ENCODE measurements around the gene ROR2.

- TF ChIP-seq, protein P1, sequence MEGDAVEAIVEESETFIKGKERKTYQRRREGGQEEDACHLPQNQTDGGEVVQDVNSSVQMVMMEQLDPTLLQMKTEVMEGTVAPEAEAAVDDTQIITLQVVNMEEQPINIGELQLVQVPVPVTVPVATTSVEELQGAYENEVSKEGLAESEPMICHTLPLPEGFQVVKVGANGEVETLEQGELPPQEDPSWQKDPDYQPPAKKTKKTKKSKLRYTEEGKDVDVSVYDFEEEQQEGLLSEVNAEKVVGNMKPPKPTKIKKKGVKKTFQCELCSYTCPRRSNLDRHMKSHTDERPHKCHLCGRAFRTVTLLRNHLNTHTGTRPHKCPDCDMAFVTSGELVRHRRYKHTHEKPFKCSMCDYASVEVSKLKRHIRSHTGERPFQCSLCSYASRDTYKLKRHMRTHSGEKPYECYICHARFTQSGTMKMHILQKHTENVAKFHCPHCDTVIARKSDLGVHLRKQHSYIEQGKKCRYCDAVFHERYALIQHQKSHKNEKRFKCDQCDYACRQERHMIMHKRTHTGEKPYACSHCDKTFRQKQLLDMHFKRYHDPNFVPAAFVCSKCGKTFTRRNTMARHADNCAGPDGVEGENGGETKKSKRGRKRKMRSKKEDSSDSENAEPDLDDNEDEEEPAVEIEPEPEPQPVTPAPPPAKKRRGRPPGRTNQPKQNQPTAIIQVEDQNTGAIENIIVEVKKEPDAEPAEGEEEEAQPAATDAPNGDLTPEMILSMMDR (IDR thresholded peaks at IDR 0.05), result no peak
- TF ChIP-seq POLR2A (IDR thresholded peaks at IDR 0.05), result no peak
Measured at GRCh38 chr9:91857291-91858212, 92.5 kb downstream of the ROR2 start.

Data from Peyer's patch (tissue), 4 donors.